ENCODE measurements around the gene S100A10. TPM values are rescaled to one million over a fixed set of nuclear protein-coding genes. Genes with fewer than 3 reads are reported as not detected.
A peak's percentile ranks its signal among the peaks of the same experiment; 100 is the strongest.

Gene S100A10
- total and polyA plus RNA-seq, 2 donors from 2014 or later, result 467 to 500 TPM

DNA sequence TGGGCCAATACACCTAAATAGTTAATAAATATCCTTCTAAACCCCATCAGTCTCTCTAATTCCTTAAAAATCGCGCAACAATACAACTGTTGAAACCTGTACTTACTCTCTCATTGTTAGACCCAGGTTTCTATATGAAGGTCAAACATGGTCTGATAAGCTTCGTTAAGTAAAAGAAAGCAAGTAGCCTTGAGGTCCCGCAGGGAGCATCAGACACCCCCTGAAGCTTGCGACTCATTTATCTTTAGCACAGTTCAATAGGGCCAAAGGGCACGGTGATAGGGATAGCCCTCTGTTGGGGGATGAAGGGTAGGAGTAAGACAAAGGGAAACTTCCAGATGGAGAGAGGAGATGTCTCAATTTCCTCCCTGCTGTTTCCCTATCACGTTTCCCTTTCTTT lies 57.0 kb downstream of the S100A10 start:
- Histone ChIP-seq H3K36me3 (ENCODE audit: control insufficient read depth in 2 of 3, insufficient read depth in 3 of 3, low read length in 3 of 3) (no peaks in the 10 kb centered on the region), H3K27ac (ENCODE audit: low read depth in 2 of 2, low read length in 2 of 2) (no peak overlapping the region), H3K9me3 (ENCODE audit: control insufficient read depth in 2 of 3, insufficient read depth in 1 of 3, low read length in 3 of 3) (no peaks in the 10 kb centered on the region), H3K9ac (ENCODE audit: low read length in 3 of 3) (no peak overlapping the region), H3K27me3 (ENCODE audit: control insufficient read depth, insufficient read depth, low read length) (no peaks in the 10 kb centered on the region), H3K4me1 (ENCODE audit: control insufficient read depth in 2 of 3, insufficient read depth in 2 of 3, low read depth in 1 of 3, low read length in 3 of 3) (peaks cover 3 to 5% (median 5%) of the 10 kb centered on the region in 3 donors), H3K4me3 (ENCODE audit: low read length in 3 of 3) (peak overlapping the region in 2 of 3 donors; percentile 7 to 20)
- FAIRE-seq (no peak), DNase-seq (no peak)
- intact Hi-C loops (cut with DNase I), result no loop called here
- TF ChIP-seq CTCF (IDR thresholded peaks at IDR 0.05; ENCODE audit: borderline replicate concordance, extremely low read depth, insufficient read depth), result no peak

- Histone ChIP-seq H3K4me3 (ENCODE audit: low read length in 3 of 3) (no peak overlapping the region), H3K4me1 (ENCODE audit: control insufficient read depth in 2 of 3, insufficient read depth in 2 of 3, low read depth in 1 of 3, low read length in 3 of 3) (peaks cover 2 to 5% (median 3%) of the 10 kb centered on the region in 3 donors), H3K9me3 (ENCODE audit: control insufficient read depth in 2 of 3, insufficient read depth in 1 of 3, low read length in 3 of 3) (no peaks in the 10 kb centered on the region), H3K27ac (ENCODE audit: low read depth in 2 of 2, low read length in 2 of 2) (no peak overlapping the region), H3K36me3 (ENCODE audit: control insufficient read depth in 2 of 3, insufficient read depth in 3 of 3, low read length in 3 of 3) (no peaks in the 10 kb centered on the region), H3K9ac (ENCODE audit: low read length in 3 of 3) (no peak overlapping the region), H3K27me3 (ENCODE audit: control insufficient read depth, insufficient read depth, low read length) (no peaks in the 10 kb centered on the region)
- intact Hi-C loops (cut with DNase I), result no loop called here
- FAIRE-seq (no peak), DNase-seq (no peak)
- no peak for TF ChIP-seq CTCF (IDR thresholded peaks at IDR 0.05; ENCODE audit: borderline replicate concordance, extremely low read depth, insufficient read depth)
Observed at GRCh38 chr1:151935894-151936602, 57.6 kb downstream of the S100A10 start.

- no peak overlapping the region for H3K4me3 ChIP-seq (ENCODE audit: low read length in 3 of 3)
- intact Hi-C loops (cut with DNase I), result no loop called here
- H3K9ac ChIP-seq (ENCODE audit: low read length in 3 of 3), result no peak overlapping the region
- FAIRE-seq (no peak), DNase-seq (no peak)
- no peaks in the 10 kb centered on the region for H3K9me3 ChIP-seq (ENCODE audit: control insufficient read depth in 2 of 3, insufficient read depth in 1 of 3, low read length in 3 of 3)
- H3K27me3 ChIP-seq (ENCODE audit: control insufficient read depth, insufficient read depth, low read length), result no peaks in the 10 kb centered on the region
- H3K36me3 ChIP-seq (ENCODE audit: control insufficient read depth in 2 of 3, insufficient read depth in 3 of 3, low read length in 3 of 3), result no peaks in the 10 kb centered on the region
- no peak for TF ChIP-seq CTCF (IDR thresholded peaks at IDR 0.05; ENCODE audit: borderline replicate concordance, extremely low read depth, insufficient read depth)
- H3K4me1 ChIP-seq (ENCODE audit: control insufficient read depth in 2 of 3, insufficient read depth in 2 of 3, low read depth in 1 of 3, low read length in 3 of 3), result peaks cover 2 to 5% (median 3%) of the 10 kb centered on the region in 3 donors
- H3K27ac ChIP-seq (ENCODE audit: low read depth in 2 of 2, low read length in 2 of 2), result no peak overlapping the region
Observed at GRCh38 chr1:151935154-151935553, 58.5 kb downstream of the S100A10 start.

All from kidney (tissue), 14 donors.